ENCODE measurements around the gene NT5DC3. TPM values are rescaled to one million over a fixed set of nuclear protein-coding genes. Genes with fewer than 3 reads are reported as not detected.
A peak's percentile ranks its signal among the peaks of the same experiment; 100 is the strongest.

Gene NT5DC3
- total and polyA plus RNA-seq, 9 of the 15 experiments (the other 6 are each of a cell fraction or from before 2014, with no cell fraction given): 6.3 to 33.5 (median 24.5) TPM

DNA sequence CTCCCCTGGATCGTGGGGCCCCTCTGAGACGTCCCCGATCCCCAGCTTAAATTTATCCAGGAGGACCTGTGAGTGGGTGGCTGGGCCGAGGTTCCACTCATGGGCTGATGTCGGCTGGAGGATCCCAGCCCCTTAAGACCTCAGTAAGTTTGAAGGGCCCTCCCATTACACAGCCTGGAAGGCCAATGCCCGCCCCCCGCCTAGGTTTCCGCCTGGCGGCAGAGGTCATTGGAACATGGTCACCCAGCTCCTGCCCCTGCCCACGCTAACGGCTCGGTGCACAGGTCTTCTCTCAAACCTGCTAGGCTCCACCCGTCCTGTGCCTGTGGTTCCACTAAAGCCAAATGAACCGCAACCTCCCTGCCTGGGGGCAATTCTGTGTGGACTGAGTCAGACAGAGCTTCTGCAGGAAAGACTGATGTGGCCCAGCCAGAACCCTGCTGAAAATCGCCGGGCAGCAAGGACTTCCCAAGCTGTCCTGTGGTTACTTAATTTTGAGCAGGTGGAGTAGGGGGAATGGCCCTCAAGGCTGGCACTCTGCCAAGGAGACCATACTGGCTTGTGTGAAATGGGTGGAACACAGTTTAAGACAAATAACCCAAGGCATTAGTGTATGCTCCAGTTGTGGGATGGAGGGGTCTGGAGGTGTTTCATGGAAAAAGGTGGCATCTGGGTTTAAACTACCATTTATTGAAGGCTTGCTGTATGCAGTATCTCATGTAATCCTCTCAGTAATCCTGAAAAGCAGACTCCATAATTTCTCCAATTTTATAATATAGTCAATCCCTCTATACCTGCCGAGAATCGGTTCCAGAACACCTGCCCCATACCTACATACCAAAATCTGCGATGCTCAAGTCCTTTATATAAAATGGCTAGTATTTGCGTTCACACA lies 903 bp upstream of the NT5DC3 start:
- Histone ChIP-seq H3K4me1 (replicated peaks in 1 of 2; ENCODE audit: control insufficient read depth in 2 of 2, insufficient read depth in 2 of 2, low read length in 2 of 2) (peaks cover 10 to 25% of the 10 kb centered on the region in 2 experiments; a peak in 4 of 5 replicates), H3K9me1 (ENCODE audit: control insufficient read depth, insufficient read depth, low read length) (no peaks in the 10 kb centered on the region), H3K27me3 (ENCODE audit: control insufficient read depth in 2 of 2, insufficient read depth in 2 of 2, low read length in 2 of 2) (no peaks in the 10 kb centered on the region), H3K36me3 (ENCODE audit: control insufficient read depth, insufficient read depth, low read length) (no peaks in the 10 kb centered on the region), H3K4me2 (ENCODE audit: insufficient read depth, low read length) (peak overlapping the region; percentile 89), H3K27ac (ENCODE audit: extremely low read depth, low read depth, low read length) (peak overlapping the region; percentile 86), H4K20me1 (replicated peaks; ENCODE audit: control insufficient read depth, insufficient read depth, low read length) (peaks cover 5% of the 10 kb centered on the region; the same call in 1 of the 2 replicates), H3K9me3 (replicated peaks; ENCODE audit: control insufficient read depth, insufficient read depth, low read depth, low read length) (no peaks in the 10 kb centered on the region), H3K79me2 (ENCODE audit: control insufficient read depth, insufficient read depth, low read length) (peaks cover 36% of the 10 kb centered on the region), H3K4me3 (peak overlapping the region; percentile 81), H3K9ac (ENCODE audit: insufficient read depth in 1 of 2, low read depth in 2 of 2, low read length in 2 of 2) (peak overlapping the region; percentile 85 to 93), H2AFZ (ENCODE audit: low read depth, low read length) (peak overlapping the region; percentile 94)
- POLR2A ChIA-PET: interaction anchor here (0.7 to 1.3 kb wide), 6 partner anchors 9 to 155 kb away, joined by 3 to 4 read pairs (median 4); no protein-coding TSS in a partner anchor
- intact Hi-C loops (cut with micrococcal nuclease) (loop anchor here (2.0 kb wide), 1 partner anchor 33 kb away; no protein-coding TSS in a partner anchor), in situ Hi-C loops (cut with MboI) (no loop called here)
- peak; percentile 81 for ATAC-seq
- BruUV-seq (replicated peaks): TSS peak; percentile 60
- peak; percentile 71 for FAIRE-seq
- 20% methylated on average over 19 of the region's 20 CpGs for WGBS (ENCODE audit: insufficient coverage, low coverage, missing lambda C conversion rate)
- CTCF ChIA-PET (ENCODE audit: low intra/inter-chr PET ratio): interaction anchor here (0.7 kb wide), 1 partner anchor 30 kb away, joined by 3 read pairs; no protein-coding TSS in a partner anchor
- peak; percentile 69 to 83 (median 72) for DNase-seq (ENCODE audit: extremely low read depth in 1 of 4, low spot score in 3 of 4)
- TF ChIP-seq ZNF274 (IDR thresholded peaks at IDR 0.05; ENCODE audit: borderline replicate concordance, low read depth, low read length) (no peak), ZNF121 (CRISPR knock-in tag; conservative IDR thresholded peaks at IDR 0.05) (no peak), ETV5 (CRISPR knock-in tag; IDR thresholded peaks at IDR 0.05; ENCODE audit: low read depth) (no peak), ZBTB7A (IDR thresholded peaks at IDR 0.05; ENCODE audit: borderline replicate concordance, control insufficient read depth, low read depth, low read length) (no peak)
- TF ChIP-seq, protein P1, sequence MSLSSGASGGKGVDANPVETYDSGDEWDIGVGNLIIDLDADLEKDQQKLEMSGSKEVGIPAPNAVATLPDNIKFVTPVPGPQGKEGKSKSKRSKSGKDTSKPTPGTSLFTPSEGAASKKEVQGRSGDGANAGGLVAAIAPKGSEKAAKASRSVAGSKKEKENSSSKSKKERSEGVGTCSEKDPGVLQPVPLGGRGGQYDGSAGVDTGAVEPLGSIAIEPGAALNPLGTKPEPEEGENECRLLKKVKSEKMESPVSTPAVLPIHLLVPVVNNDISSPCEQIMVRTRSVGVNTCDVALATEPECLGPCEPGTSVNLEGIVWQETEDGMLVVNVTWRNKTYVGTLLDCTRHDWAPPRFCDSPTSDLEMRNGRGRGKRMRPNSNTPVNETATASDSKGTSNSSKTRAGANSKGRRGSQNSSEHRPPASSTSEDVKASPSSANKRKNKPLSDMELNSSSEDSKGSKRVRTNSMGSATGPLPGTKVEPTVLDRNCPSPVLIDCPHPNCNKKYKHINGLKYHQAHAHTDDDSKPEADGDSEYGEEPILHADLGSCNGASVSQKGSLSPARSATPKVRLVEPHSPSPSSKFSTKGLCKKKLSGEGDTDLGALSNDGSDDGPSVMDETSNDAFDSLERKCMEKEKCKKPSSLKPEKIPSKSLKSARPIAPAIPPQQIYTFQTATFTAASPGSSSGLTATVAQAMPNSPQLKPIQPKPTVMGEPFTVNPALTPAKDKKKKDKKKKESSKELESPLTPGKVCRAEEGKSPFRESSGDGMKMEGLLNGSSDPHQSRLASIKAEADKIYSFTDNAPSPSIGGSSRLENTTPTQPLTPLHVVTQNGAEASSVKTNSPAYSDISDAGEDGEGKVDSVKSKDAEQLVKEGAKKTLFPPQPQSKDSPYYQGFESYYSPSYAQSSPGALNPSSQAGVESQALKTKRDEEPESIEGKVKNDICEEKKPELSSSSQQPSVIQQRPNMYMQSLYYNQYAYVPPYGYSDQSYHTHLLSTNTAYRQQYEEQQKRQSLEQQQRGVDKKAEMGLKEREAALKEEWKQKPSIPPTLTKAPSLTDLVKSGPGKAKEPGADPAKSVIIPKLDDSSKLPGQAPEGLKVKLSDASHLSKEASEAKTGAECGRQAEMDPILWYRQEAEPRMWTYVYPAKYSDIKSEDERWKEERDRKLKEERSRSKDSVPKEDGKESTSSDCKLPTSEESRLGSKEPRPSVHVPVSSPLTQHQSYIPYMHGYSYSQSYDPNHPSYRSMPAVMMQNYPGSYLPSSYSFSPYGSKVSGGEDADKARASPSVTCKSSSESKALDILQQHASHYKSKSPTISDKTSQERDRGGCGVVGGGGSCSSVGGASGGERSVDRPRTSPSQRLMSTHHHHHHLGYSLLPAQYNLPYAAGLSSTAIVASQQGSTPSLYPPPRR (CRISPR knock-in tag; IDR thresholded peaks at IDR 0.05; ENCODE audit: borderline replicate concordance): no peak
- TF ChIP-seq, protein P2, sequence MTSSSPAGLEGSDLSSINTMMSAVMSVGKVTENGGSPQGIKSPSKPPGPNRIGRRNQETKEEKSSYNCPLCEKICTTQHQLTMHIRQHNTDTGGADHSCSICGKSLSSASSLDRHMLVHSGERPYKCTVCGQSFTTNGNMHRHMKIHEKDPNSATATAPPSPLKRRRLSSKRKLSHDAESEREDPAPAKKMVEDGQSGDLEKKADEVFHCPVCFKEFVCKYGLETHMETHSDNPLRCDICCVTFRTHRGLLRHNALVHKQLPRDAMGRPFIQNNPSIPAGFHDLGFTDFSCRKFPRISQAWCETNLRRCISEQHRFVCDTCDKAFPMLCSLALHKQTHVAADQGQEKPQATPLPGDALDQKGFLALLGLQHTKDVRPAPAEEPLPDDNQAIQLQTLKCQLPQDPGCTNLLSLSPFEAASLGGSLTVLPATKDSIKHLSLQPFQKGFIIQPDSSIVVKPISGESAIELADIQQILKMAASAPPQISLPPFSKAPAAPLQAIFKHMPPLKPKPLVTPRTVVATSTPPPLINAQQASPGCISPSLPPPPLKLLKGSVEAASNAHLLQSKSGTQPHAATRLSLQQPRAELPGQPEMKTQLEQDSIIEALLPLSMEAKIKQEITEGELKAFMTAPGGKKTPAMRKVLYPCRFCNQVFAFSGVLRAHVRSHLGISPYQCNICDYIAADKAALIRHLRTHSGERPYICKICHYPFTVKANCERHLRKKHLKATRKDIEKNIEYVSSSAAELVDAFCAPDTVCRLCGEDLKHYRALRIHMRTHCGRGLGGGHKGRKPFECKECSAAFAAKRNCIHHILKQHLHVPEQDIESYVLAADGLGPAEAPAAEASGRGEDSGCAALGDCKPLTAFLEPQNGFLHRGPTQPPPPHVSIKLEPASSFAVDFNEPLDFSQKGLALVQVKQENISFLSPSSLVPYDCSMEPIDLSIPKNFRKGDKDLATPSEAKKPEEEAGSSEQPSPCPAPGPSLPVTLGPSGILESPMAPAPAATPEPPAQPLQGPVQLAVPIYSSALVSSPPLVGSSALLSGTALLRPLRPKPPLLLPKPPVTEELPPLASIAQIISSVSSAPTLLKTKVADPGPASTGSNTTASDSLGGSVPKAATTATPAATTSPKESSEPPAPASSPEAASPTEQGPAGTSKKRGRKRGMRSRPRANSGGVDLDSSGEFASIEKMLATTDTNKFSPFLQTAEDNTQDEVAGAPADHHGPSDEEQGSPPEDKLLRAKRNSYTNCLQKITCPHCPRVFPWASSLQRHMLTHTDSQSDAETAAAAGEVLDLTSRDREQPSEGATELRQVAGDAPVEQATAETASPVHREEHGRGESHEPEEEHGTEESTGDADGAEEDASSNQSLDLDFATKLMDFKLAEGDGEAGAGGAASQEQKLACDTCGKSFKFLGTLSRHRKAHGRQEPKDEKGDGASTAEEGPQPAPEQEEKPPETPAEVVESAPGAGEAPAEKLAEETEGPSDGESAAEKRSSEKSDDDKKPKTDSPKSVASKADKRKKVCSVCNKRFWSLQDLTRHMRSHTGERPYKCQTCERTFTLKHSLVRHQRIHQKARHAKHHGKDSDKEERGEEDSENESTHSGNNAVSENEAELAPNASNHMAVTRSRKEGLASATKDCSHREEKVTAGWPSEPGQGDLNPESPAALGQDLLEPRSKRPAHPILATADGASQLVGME (CRISPR knock-in tag; IDR thresholded peaks at IDR 0.05): no peak
